Left lung (tissue), 10 donors: ENCODE data around the gene HSD11B2. TPM values are rescaled to one million over a fixed set of nuclear protein-coding genes. Genes with fewer than 3 reads are reported as not detected.

ENCODE experiments used
- ATAC-seq: fragments of 200-7000 bp; cut with Tn5 transposase; one replicate; pipeline ENCODE4 v1.9.1; 2020; ENCODE audit warnings: moderate library complexity
- DNase-seq, 4 donors: peaks; one replicate each; pipeline ENCODE4 v3.0.0-alpha.2; 2013 to 2020
- H3K27ac ChIP-seq, 2 donors: fragments of 200-600 bp; sonication (generic) in 1 of 2; one replicate each; pipeline versions ENCODE4 v1.5.0 to v1.8.0; 2020 to 2021
- H3K27me3 ChIP-seq, 2 donors: fragments of 200-600 bp; sonication (generic) in 1 of 2; one replicate each; pipeline versions ENCODE4 v1.5.0 to v1.8.0; 2020 to 2021
- H3K36me3 ChIP-seq, 2 donors: fragments of 200-600 bp; sonication (generic) in 1 of 2; one replicate each; pipeline versions ENCODE4 v1.5.0 to v1.8.0; 2020 to 2021
- H3K4me1 ChIP-seq, 2 donors: fragments of 200-600 bp; one replicate each; pipeline ENCODE4 v1.8.0; 2021
- H3K4me3 ChIP-seq, 2 donors: fragments of 200-600 bp; sonication (generic) in 1 of 2; one replicate each; pipeline versions ENCODE4 v1.5.0 to v1.8.0; 2020 to 2021; ENCODE audit warnings: mild to moderate bottlenecking in 1 of 2
- H3K9me3 ChIP-seq, 2 donors: fragments of 200-600 bp; sonication (generic) in 1 of 2; one replicate each; pipeline versions ENCODE4 v1.5.0 to v1.8.0; 2020 to 2021
- CTCF ChIP-seq, 2 donors: fragments of 200-600 bp; sonication (generic) in 1 of 2; IDR thresholded peaks; one replicate each; pipeline versions ENCODE4 v1.5.0 to v1.8.0; 2021; ENCODE audit warnings: antibody characterized with exemption in 2 of 2
- intact Hi-C, 2 donors: fragments of 100-400 bp; cut with DNase I; formaldehyde crosslinking; loops; one replicate each; pipeline versions ENCODE4 v1.11.2 to v1.14.2; 2022
- polyA plus RNA-seq, 6 donors: library from polyadenylated mRNA; unstranded; fragments of 120-200 nt; gene quantifications; one replicate each; pipeline ENCODE4 v1.2.1, GENCODE V29; 2013; ENCODE audit not compliant: insufficient read length in 6 of 6
- total RNA-seq, 2 donors: library from RNA; stranded (reverse); fragmentation: NEBNext Ultra II Directional; extraction: Animal tissue kit (Norgen Biotek cat#: 25700); gene quantifications; one replicate each; pipeline ENCODE4 v1.2.1, GENCODE V29; 2021
- donor health status: DM: no; HTN: yes; CAD: no.
- donor health status: DM: no; HTN: no; CAD: no.

The HSD11B2 gene
- total and polyA plus RNA-seq, 8 donors = 2.5 to 81.1 (median 54.7) TPM

GRCh38 chr16:67399749-67400704 is 30.9 kb upstream of the HSD11B2 start:
- intact Hi-C loops = no loop called here
- TF ChIP-seq CTCF (IDR thresholded peaks at IDR 0.05) = no peak
- Histone ChIP-seq H3K9me3 (no peaks in the 10 kb centered on the region), H3K36me3 (no peaks in the 10 kb centered on the region), H3K27me3 (peaks cover 0 to 14% of the 10 kb centered on the region in 2 donors), H3K4me1 (peaks cover 31 to 42% of the 10 kb centered on the region in 2 donors), H3K4me3 (no peak overlapping the region), H3K27ac (no peak overlapping the region)
- no peak for DNase-seq
- no peak for ATAC-seq

- Histone ChIP-seq H3K9me3 (no peaks in the 10 kb centered on the region), H3K27me3 (peaks cover 0 to 6% of the 10 kb centered on the region in 2 donors), H3K36me3 (no peaks in the 10 kb centered on the region), H3K4me3 (no peak overlapping the region), H3K4me1 (peaks cover 22 to 33% of the 10 kb centered on the region in 2 donors), H3K27ac (no peak overlapping the region)
- DNase-seq (no peak), ATAC-seq (no peak)
- no peak for TF ChIP-seq CTCF (IDR thresholded peaks at IDR 0.05)
- intact Hi-C loops = no loop called here
Measured at GRCh38 chr16:67400901-67401300, 30.0 kb upstream of the HSD11B2 start.

GRCh38 chr16:67403976-67404555 is 26.9 kb upstream of the HSD11B2 start:
- peak overlapping the region; percentile 69 to 71 for H3K27ac ChIP-seq
- no peaks in the 10 kb centered on the region for H3K9me3 ChIP-seq
- H3K36me3 ChIP-seq = no peaks in the 10 kb centered on the region
- ATAC-seq = peak; percentile 4
- peaks cover 11 to 35% of the 10 kb centered on the region in 2 donors for H3K4me1 ChIP-seq
- intact Hi-C loops = no loop called here
- H3K4me3 ChIP-seq = no peak overlapping the region
- no peaks in the 10 kb centered on the region for H3K27me3 ChIP-seq
- DNase-seq = no peak
- no peak for TF ChIP-seq CTCF (IDR thresholded peaks at IDR 0.05)

- ATAC-seq (peak; percentile 84), DNase-seq (peak in 1 of 4 donors; percentile 90)
- intact Hi-C loops = no loop called here
- peak overlapping the region; percentile 71 to 80 for H3K27ac ChIP-seq
- no peaks in the 10 kb centered on the region for H3K36me3 ChIP-seq
- no peak overlapping the region for H3K4me3 ChIP-seq
- H3K27me3 ChIP-seq = no peaks in the 10 kb centered on the region
- H3K9me3 ChIP-seq = no peaks in the 10 kb centered on the region
- peaks cover 6 to 28% of the 10 kb centered on the region in 2 donors for H3K4me1 ChIP-seq
- no peak for TF ChIP-seq CTCF (IDR thresholded peaks at IDR 0.05)
Measured at GRCh38 chr16:67404740-67405226, 26.1 kb upstream of the HSD11B2 start.

- Histone ChIP-seq H3K27me3 (no peaks in the 10 kb centered on the region), H3K36me3 (no peaks in the 10 kb centered on the region), H3K4me3 (no peak overlapping the region), H3K27ac (peak overlapping the region; percentile 71 to 80), H3K4me1 (peaks cover 6 to 25% of the 10 kb centered on the region in 2 donors), H3K9me3 (no peaks in the 10 kb centered on the region)
- DNase-seq = no peak
- TF ChIP-seq CTCF (IDR thresholded peaks at IDR 0.05) = no peak
- ATAC-seq = peak; percentile 39
- intact Hi-C loops = no loop called here
Measured at GRCh38 chr16:67405336-67405735, 25.6 kb upstream of the HSD11B2 start.
